ENCODE data around the gene GABBR1.
A peak's percentile ranks its signal among the peaks of the same experiment; 100 is the strongest.
"Not testable (repeated sequence)": the region's sequence is repeated elsewhere in the genome, so short reads cannot be mapped to it uniquely, and the experiment has no call there.

The GABBR1 gene

DNA sequence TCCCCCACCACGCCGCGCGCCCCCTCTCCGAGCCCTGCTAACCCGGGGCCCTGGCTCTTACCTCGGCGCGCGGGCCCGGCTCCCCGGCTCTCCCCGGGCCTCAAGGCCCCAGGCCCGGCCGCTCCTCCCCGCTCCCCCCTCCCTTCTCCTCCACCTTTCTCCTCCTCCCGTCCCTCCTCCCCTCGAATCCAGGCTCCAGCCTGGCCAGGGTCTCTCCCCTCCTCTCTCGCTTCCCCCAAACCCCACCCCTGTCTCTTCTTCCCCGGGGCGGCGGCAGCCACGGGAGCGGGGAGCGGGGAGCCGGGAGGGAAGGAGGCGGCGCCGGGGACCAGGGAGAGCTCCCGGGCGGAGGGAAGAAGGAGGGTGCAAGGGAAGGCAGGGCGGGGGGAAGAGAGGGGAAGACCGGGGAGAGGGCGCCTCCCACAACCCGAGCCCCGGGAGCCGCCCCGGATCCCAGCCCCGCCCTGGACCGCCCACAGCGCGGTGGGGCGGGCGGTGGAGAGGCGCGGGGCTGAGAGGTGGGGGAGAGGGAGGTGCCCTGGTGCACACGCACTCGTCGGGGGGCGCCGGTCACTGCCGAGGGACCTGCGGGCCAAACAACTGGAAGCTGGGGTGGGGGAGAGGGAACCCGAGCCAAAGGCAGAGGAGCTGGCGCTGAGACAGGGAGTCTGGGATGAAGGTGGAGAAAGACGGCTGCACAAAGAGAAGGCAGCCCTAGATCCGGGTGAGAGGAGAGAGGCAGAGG lies at the start of gene GABBR1:
Gene GABBR1, minus strand, starts transcription at position 395 of the 745 bp plus-strand sequence. CDS start 798 bp downstream, outside the sequence.
- DNase-seq (ENCODE audit: low read depth in 2 of 2, low spot score in 1 of 2) = peak in 1 of 2 donors; percentile 37

DNA sequence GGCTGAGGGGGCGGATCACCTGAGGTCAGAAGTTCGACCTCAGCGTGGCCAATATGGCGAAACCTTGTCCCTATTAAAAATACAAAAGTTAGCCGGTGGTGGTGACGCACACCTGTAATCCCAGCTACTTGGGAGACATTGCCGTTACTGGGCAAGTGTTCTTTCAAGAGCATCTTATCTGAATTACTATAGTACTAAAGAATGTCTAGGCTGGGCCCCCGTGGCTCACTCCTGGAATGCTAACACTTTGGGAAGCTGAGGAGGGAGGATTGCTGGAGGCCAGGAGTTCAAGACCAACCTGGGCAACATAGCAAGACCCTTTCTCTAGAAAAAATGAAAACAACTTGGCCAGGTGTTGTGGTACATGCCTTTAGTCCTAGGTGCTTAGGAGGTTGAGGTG lies 48.8 kb upstream of the GABBR1 start:
- no peak for DNase-seq (ENCODE audit: low read depth in 2 of 2, low spot score in 1 of 2)

DNA sequence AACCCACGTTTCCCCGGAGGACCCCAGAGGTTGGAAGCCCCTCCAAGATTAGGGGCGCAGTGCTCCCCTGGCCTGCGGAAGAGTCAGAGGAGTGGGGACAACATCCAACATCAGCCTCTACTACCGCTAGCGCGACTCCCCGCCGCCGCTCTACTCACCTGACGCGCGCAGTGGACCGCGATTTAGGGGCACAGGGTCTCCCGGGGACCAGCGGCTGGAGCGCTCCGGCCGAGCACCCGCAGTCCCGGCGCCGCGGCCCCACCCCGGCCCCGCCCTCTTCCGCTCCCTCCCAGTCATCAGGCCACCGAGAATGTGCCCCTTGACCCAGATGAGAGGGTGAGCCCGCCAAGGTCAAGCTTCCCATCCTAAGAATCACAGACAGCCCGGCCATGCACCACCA lies 47.9 kb upstream of the GABBR1 start, which contains the start of gene ZFP57:
Gene ZFP57, minus strand, starts transcription at position 249 of the 400 bp plus-strand sequence. CDS start 4,149 bp downstream, outside the sequence.
- DNase-seq (ENCODE audit: low read depth in 2 of 2, low spot score in 1 of 2) = no peak

DNA sequence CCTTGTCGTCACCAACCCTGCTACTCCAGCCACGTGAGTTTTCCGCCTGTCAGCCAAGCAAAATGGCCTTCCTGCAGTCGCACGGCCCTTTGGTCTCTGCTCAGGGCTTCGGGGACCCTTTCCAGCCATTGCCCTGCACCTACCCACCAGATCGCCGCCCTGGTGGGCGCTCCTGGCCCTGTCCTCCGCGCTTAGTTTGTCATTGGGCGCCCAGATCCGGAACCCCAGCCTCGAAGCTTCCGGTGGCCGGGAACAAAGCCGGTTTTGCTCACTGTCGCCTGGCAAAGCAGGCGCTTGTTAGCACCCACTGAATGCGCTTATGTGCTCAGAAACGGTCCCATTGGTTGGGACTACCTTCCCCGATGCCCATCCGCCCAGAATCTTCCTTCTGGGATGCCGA lies 47.4 kb upstream of the GABBR1 start:
- no peak for DNase-seq (ENCODE audit: low read depth in 2 of 2, low spot score in 1 of 2)

DNA sequence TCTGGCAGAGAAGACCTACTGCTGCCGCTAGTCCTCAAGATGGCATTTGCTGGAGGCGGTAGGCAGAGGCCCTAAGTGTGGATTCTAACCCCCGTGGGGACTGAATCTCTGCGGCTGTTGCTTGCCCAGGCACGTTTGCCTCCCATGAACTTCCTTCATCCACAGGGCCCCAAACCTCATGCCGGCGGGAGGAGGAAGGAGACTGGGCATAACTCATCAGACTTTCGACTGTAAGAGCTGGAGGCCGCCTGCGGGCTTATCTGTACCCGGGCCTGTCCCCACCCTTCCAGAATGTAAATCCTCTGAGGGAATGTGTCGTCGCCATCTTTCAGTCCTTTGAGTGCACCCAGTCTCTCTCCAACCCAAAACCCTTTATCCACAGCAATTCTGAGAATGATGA lies 47.0 kb upstream of the GABBR1 start:
- no peak for DNase-seq (ENCODE audit: low read depth in 2 of 2, low spot score in 1 of 2)

DNA sequence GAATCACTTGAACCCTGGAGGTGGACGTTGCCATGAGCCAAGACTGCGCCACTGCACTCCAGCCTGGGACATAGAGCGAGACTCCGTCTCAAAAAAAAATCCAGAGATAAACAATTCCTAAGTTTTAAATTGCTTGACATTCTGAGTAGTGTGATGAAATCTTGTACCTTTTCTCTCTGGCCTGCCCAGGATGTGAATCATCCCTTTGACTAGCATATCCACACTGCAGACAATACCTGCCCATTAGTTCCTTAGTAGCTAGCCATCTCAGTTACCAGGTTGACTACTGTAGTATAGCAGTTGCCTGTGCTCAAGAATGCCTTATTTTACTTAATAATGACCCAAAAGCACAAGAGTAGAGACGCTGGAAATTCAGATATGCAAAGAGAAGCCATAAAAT lies 45.1 kb upstream of the GABBR1 start:
- DNase-seq (ENCODE audit: low read depth in 2 of 2, low spot score in 1 of 2) = no peak

DNA sequence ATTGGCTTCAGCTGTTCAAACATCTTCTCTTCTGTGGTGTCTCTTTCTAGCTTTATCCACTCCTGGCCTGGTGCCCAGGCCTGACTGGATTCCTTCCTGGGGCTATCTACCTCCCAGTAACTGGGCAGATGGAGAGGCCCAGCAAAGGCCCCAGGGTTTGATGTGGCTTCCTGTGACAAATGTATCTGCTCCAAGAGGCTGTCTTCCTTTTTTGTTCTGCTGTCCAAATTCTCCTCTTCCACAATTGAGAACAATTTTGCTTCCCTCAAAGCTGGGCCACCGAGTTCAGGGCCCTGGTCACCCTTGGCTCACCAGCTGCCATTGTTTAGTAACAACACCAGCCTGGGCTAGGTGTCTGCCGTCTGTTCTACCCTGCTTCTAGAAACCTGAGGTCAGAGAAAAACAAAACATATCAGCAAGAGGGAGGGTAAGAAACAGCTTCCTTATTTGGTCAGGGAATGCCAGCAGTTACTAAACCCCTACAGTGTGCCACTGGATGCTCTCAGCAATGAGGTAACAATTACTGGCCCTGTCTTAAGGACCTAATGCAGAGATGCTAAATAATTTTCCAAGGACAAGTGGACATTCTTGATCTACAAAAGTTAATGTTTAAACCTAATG lies 44.1 kb upstream of the GABBR1 start:
- DNase-seq (ENCODE audit: low read depth in 2 of 2, low spot score in 1 of 2) = no peak

DNA sequence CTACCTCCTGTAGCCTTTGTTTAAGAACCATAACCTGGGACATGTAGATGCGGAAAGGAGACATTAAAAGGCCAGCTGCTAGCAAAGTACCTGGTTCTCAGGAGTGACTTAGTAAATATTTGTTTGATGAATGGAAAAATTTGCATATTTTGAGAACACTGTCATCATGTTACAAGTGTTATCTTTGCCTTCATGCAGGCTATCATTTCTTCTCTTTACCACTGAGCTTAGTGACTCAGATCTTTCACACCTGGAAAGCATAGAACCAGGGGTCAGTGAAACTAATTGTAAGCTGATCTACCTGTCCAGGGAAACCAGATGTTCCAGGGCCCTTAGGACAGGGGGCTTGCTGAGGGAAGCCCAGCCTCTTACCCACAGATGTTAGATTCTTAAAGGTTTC lies 42.6 kb upstream of the GABBR1 start:
- no peak for DNase-seq (ENCODE audit: low read depth in 2 of 2, low spot score in 1 of 2)

DNA sequence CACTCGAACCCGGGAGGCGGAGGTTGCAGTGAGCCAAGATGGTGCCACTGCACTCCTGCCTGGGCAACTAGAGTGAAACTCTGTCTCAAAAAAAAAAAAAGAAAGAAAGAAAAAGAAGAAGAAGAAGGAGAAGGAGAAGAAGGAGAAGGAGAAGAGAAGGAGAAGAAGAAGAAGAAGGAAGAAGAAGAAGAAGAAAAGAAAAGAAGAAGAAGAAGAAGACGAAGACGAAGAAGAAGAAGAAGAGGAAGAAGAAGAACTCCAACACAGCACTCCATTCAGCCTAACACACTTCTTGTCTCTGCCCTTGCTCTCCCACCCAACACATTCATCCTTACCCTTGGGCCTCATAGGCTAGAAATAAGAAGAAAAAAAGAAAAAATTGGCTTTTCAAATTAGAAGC lies 41.0 kb upstream of the GABBR1 start:
- no peak for DNase-seq (ENCODE audit: low read depth in 2 of 2, low spot score in 1 of 2)

DNA sequence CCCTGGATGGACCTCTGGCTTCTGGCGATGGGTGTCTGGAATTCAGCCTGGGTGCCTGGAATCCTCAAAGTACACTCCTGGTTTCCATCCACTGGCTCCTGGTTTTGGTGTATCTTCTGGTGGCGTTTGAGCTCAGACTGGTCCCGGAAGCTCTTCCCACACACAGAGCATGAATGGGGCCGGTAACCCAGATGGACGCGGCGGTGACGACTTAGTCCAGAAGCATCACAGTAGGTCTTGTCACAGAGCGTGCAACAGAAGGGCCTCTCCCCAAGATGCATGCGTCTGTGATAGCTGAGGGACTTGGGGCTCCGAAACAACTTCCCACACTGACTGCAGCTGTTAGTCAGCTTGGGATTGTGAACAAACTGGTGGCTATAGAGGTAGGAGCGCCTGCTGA lies 40.2 kb upstream of the GABBR1 start:
- DNase-seq (ENCODE audit: low read depth in 2 of 2, low spot score in 1 of 2) = no peak

DNA sequence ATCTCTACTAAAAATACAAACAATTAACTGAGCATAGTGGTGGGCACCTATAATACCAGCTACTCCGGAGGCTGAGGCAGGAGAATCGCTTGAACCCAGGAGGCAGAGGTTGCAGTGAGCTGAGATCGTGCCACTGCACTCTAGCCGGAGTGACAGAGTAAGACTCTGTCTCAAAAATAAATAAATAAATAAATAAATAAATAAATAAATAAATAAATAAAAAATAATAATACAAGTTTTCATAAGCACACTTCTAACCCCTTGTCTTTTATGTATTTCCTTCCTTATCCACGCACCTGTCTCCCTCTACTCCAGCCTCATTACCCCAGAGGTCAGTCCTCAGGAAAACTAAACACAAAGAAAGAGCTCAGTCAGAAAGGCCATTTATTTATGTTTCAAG lies 39.1 kb upstream of the GABBR1 start:
- not testable (repeated sequence) for DNase-seq (ENCODE audit: low read depth in 2 of 2, low spot score in 1 of 2)

DNA sequence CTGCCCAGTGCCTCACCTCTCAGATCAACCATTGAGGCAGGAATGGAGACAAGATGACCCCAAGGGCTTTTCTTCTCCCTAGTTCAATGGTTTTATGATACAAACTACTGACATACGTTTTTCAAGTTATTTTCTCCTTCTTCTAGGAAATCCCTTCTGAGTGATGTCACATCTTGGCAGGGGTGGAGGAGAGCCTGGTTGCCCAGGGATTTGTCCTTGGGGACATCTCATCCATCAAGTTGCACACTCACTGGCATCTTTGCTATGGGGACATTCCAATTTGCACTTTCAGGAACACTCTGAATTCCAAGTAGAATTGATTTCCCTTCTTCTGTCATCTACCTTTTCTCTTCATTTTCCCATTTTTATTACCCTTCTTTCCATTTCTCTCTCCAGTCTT lies 38.0 kb upstream of the GABBR1 start:
- DNase-seq (ENCODE audit: low read depth in 2 of 2, low spot score in 1 of 2) = no peak

DNA sequence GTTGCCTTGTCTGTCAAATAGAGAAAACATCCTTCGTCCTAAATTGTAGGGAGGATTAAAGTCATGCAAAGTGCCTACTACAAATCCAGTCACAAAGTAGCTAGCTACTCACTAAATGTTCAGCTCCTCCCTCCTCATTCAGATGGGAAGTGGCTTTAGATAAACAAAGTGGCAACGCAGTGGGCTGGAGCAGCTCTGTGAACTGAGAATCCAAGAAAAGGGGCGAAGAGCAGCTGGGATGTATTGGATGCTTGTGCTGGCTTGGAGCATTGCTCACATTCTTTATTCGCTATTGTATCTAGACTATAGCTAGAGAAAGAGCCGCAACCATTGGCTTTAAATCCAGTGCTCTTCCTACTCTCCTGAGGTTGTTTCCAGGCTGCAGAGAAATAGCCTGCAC lies 34.2 kb upstream of the GABBR1 start:
- DNase-seq (ENCODE audit: low read depth in 2 of 2, low spot score in 1 of 2) = no peak

DNA sequence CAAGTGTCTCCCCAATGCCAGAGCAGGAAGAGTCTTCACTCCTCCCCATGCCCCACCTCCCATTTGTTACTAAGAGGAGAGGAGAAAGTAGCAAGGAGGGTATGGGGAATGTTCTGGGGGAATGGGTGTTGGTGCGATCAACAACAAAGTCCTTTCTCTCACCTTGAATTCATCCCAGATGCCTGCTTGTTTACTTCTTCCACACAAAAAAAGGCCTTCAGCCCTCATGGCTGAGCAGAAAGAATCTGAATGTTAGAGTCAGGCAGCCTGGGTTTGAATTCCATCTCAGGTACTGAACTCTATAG lies 33.8 kb upstream of the GABBR1 start:
- no peak for DNase-seq (ENCODE audit: low read depth in 2 of 2, low spot score in 1 of 2)

DNA sequence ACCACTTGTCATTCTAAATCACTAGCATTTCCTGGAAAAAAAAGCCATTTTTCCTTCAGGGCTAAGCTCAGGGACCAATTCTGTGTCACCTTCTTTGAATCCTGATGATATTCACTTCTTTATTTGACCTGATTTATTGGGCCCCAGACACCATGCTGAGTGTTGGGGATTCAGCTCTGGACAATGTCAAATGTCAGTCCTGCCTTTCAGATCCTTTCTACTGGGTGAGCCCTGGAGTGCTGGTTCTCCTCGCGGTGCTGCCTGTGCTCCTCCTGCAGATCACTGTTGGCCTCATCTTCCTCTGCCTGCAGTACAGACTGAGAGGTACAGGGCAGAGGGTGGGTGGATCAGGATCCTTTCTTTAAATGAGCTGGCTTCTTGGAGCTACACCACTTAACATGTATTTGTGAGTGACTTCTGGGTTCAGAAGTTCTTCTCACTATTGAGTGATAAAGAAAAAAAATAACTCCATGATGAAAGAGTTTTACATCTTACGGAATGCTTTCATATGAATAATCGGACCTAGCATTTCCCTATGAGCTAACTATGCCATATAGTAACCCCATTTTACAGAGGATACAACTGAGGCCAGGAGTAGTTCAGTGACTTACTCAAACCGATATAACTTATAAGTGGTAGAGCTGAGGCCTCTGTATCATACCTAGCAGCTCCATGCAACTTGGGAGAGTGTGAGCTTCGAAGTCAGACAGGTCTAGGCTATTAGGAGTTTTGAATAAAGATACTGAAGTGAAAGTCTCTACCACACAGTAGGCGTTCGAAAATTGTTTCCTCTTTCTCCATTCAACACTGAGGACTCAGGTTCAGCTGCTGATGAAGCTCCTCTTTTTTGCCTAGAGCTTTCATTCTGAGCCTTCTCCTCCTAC lies 33.2 kb upstream of the GABBR1 start:
- DNase-seq (ENCODE audit: low read depth in 2 of 2, low spot score in 1 of 2) = no peak

DNA sequence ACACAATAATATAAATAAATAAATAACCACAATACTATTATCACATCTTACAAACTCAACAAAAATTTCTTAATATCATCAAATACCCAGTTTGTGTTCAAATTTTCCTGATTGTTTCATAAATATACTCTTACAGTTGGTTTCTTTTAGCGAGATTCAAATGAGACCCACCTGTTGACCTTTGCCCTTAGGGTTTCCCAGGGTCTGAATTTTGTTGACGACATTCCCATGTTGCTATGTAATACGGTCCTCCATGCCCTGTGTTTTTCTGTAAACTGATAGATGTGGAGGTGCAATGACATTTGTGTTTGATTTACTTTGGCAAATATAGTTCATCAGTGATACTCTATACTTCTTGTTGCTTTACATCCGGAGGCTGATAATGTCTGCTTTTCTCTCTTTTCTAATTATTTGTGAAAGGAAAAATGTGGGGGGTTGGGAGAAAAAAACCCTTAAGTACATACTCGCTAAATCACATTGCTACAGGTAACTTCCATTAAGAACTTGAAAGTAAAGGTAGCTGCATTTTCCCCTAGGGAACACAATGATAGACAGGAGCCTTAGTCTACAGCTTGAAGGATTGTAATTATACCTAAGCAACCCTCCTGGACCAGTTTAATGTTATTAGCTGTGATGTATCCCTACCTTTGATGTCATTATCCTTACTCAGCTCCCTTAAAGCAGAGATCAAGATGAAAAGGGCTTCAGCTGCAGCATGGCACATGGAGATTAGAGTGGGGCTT lies 30.5 kb upstream of the GABBR1 start:
- DNase-seq (ENCODE audit: low read depth in 2 of 2, low spot score in 1 of 2) = no peak

DNA sequence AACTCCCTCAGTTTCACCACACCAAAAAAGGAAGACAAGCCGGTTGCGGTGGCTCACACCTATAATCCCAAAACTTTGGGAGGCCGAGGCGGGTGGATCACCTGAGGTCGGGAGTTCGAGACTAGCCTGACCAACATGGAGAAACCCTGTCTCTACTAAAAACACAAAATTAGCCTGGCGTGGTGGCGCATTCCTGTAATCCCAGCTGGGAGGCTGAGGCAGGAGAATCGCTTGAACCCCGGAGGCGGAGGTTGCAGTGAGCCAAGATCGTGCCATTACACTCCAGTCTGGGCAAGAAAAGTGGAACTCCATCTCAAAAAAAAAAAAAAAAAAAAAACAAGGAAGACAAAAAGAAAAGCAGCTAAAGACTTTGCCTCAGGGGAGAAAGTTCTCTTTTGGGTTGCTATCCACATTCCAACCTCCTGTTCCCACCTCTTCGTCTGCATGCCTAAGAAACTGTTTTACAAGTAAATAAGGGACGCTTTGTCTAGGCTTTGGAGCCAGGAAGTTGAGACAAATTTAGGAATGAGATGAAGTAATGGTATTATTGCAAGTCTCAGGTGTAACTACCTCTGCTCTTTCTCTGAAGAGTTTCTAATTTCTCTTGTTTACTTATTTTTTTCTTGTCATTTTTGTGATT lies 28.6 kb upstream of the GABBR1 start:
- DNase-seq (ENCODE audit: low read depth in 2 of 2, low spot score in 1 of 2) = not testable (repeated sequence)

DNA sequence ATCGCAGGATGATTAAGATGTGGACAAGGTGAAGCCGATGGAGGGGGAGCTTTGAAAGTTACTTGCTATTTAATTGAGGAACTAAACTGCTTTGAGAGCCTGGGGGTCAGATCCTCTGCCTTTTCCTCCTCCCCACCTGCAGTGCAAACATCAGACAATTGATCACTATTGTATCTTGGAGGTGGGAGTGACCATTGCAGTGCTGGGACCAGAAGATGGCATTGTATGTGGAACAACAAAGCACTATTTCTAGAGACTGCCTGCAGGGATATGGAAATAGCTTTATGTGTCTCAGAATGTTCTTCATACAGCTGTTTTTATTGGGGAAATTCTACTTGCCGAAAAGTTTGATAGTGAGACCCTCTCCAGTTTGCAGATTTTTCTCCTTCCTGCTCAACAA lies 28.1 kb upstream of the GABBR1 start:
- no peak for DNase-seq (ENCODE audit: low read depth in 2 of 2, low spot score in 1 of 2)

DNA sequence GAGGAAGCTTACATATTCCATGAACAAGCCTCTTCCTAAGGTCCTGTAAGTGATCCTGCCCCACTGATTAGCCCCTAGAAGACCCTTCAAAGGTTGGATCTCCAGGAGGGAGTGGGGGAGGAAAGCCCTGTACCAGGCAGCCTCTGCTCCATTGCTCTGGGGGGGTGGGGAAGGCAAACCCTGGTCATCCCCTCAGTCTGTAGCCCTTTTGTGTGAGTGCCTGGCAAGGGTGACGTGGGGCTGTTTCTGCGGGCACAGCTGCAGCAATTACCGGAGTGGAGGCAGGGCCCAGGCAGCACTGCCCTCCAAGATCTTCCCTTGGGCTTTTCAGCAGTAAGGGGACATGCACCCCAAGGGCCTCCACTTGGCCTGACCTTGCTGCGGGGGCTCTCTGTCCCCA lies 23.8 kb upstream of the GABBR1 start, which contains the start of gene MOG:
Gene MOG, plus strand, starts transcription at position 295 of the 400 bp plus-strand sequence. CDS start 118 bp downstream, outside the sequence.
- DNase-seq (ENCODE audit: low read depth in 2 of 2, low spot score in 1 of 2) = no peak

DNA sequence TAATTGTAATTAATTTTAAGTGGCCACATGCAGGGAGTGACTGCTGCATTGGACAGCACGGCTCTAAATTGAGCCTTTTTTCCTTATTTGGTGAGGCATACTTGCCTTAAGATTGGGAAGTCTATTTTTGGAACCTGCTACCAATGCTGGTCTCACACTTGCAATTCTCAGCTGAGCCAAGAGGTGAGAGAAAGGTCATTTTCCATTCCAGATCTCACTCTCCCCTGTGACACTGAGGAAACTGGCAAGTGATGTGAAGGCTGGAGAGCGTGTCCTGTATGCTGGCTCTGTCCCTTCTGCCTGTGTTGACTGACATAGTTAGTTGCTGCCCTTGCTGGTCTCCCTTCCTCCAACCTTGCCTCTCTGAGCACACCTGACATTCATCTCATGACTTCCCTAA lies 23.2 kb upstream of the GABBR1 start:
- DNase-seq (ENCODE audit: low read depth in 2 of 2, low spot score in 1 of 2) = no peak

DNA sequence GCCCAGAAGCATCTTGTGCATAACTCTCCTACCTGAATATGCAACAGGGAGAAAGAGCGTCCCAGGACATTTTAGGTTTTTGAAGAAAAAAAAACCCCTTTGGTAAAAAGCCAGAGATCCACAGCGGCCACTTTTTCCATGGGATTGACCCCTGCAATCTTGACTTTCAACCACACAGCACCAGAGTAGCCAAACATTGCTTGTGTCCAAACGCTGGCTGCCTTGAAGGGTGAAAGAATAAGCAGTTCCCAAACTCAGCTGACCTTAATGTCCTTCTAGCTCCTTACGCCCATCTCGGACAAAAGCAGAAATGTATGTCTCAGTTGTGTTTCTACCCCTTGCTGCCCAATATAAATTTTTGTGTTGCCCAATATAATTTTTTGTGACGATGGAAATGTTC lies 22.7 kb upstream of the GABBR1 start:
- DNase-seq (ENCODE audit: low read depth in 2 of 2, low spot score in 1 of 2) = no peak
